ENCODE data around the gene METRNL.

METRNL gene

GRCh38 chr17:83081684-83082201, 2.3 kb downstream of the METRNL start:
- peak; percentile 42 for DNase-seq

DNA sequence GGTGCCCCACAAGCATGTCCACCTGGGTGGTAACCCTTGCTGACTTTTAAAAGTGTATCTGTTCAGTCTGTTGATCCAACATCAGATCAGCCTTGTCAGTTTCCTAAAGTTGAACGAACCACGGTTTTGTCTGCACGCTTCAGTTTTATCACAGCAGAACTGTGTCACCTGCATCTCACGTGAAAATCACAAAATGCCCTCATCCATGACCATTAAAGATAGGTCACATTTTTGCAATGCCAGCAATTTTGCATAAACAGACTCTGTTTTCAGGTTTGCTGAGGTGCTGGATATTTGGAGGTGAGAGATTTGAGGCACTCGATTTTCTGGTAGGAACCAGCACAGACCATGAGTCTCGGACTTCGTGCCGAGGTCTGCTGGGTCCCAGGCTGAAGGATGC, 3.0 kb downstream of the METRNL start:
- no peak for DNase-seq

- no peak for DNase-seq
Measured at GRCh38 chr17:83082909-83083367, 3.5 kb downstream of the METRNL start.

- peak; percentile 54 for DNase-seq
Measured at GRCh38 chr17:83083368-83084201, 4.2 kb downstream of the METRNL start.

DNA sequence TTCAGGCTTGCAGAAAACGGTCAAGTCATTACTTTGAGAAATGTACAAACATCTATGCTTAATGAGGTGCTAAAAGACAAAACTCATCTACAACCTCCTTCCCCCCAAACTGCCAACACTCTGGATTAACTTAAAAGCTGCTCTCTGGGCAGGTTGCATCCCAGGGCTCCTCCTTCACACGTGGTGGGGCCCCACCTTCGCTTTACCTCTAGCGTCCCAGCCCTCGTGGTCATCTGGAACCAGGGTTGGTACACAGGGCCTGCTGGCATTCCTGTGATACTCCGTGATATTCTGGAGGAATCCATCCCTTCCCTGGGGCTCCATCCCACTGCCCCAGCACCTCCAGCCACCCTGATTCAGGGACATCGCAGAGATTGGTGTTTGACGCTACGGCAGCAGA, 4.8 kb downstream of the METRNL start:
- DNase-seq = no peak

DNA sequence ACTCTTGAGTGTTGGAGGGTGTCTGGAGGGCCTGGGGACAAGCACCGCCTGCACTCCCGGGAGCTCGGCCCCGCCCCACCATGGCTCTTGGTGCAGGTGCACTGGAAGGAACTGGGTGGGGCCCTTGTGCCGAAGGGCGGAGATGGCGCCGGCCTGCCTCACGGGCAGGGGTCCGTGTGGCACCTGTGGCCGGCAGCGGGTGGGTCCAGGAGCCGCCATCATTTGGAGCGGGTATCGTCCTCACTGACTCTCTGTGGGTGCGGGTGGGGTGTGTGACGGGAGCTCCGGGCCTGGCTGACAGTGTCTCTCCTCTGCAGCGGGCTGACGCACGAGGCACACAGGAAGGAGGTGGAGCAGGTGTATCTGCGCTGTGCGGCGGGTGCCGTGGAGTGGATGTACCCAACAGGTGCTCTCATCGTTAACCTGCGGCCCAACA, 5.2 kb downstream of the METRNL start:
- no peak for DNase-seq

DNA sequence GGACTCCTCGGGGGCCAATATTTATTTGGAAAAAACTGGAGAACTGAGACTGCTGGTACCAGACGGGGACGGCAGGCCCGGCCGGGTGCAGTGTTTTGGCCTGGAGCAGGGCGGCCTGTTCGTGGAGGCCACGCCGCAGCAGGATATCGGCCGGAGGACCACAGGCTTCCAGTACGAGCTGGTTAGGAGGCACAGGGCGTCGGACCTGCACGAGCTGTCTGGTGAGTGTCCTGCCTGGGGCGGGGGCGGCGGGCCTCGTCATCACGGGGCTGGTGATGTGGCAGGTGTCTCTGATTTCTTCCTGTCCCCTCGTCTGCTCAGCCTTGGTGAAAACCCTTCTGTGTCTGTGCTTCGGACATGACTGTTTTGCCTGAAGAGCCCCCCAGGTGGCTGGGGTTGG, 5.7 kb downstream of the METRNL start:
- no peak for DNase-seq

DNA sequence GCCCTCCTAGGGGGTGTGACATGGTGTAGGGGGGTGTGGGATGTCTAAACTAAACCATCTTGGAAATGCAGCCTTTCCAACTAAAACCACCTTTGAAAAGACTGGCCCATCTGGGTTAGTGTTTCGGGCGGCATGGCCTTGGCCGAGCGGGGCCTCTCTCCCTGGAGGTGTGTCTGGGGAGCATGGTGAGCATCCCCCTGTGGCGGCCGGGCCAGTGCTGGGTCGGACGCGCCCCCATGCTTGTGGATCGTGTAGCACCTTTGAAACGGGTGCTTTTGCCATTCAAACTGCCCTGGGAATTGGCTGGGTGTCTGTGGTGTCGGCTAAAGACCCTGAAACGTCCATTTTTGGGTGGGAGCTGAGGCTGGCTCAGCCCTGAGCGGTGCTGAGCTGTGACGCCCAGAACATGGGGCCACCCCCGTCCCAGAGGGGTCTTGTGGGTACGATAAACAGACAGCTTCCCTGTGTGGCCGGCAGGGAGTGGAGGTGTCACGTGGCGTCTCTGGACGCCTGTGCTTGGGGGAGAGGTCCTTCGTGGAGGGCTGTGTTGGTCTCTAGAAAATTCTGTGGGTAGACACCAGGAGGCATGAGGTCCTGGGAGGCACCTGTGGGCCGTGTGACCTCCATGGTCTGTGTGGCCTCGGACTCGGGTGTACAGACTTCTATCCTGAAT, 6.3 kb downstream of the METRNL start:
- no peak for DNase-seq

DNA sequence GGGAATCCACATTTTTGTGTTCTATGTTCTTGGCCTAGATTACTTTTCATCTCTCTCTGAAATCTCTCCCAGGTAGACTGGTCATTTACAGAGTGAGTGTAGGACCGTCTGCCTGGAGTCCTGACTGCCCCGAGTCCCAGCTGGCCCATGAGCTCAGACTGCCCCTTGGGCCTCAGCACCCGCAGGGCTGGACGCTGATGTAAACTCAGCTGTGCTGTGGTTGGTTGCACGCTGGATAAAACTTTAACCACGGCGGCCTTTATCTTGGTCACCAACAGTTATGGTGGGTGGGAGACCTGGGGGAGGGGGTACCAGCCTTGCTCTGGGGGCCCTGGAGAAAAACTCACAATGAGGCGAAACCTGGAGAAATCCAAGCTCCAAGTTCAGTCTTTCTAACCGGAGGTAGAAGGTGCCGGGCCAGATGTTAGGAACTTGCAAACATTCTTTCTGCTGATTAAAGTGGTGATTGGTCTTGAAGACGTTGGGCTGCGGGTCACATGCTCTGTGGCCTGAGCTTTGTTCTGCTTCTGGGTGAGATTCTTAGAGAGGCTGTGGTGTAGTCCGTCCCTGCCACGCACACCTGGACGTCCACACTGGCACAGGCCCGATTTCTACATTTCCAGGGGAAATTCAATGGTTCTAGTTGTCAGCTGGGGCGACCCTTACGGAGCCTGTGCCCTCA, 6.9 kb downstream of the METRNL start:
- DNase-seq = no peak

DNA sequence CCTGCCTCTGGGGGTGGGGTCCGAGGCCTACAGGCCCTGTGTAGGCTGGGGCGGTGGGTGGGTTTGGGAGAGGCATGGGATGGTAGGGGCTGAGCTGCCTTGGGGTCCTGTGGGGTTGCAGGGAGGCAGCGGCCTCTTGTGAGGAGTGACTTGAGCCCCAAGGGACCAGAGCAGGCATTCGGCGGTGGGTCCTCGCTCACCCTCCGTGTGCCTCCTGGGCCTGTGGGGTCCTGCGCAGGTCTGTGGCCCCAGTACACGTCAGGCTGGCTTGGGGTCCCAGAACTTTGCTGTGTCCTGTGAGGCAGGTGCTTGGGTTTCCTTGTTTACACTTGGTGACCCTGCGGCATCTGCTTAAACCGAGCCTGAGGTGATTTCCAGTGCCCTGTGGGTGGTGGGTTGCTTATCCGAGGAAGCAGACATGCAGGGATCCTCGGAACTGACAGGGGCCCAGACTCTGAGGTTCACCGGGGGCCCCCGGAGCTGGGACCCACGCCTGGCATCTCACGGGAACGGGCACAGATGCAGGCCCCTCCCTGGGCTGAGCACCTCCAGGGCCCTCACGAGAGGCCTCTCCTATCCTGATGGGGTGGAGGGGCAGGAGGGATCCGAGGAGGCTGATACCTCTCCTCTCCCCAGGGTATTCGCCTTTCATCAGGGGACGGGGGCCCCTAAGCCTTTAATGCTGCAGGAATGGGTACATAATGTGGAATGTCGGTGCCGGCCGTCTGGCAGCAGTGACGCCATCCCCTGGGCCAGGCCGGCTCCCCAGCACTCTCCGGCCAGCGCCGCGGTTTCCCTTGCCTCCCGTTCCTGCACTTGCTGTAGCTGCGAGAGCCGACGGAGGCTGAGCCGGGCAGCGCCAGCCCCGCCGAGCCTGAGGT, 7.7 kb downstream of the METRNL start:
- DNase-seq = no peak

DNA sequence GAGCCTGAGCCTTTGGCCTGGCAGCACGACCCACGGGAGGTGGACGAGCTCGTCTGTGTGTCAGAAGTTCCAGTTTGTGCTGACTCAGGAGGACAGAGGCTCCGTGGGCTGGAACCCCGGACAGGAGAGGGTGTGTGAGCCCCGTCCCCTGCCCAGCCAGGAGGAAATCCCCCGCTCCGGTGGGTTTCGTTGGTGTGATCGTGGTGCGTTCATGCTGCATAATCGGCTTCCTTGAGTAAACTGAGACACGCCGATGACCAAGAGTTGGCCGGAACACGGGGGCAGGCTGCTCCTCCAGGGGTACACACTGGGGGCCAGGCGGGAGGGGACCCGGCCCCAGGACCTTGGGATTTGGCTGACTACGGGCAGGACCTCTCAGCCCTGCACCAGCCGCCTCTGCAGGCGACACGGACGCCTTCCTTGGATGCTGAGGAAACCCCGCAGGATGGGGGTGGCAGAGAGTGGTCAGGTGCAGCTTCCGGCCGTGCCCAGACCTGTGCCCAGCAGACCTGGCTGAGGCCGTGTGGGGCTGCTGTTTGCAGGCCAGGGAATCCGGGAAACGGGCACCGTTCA, 8.5 kb downstream of the METRNL start:
- DNase-seq = no peak

- no peak for DNase-seq
Measured at GRCh38 chr17:83088451-83088850, 9.0 kb downstream of the METRNL start.

- no peak for DNase-seq
Measured at GRCh38 chr17:83088909-83089308, 9.5 kb downstream of the METRNL start.

DNA sequence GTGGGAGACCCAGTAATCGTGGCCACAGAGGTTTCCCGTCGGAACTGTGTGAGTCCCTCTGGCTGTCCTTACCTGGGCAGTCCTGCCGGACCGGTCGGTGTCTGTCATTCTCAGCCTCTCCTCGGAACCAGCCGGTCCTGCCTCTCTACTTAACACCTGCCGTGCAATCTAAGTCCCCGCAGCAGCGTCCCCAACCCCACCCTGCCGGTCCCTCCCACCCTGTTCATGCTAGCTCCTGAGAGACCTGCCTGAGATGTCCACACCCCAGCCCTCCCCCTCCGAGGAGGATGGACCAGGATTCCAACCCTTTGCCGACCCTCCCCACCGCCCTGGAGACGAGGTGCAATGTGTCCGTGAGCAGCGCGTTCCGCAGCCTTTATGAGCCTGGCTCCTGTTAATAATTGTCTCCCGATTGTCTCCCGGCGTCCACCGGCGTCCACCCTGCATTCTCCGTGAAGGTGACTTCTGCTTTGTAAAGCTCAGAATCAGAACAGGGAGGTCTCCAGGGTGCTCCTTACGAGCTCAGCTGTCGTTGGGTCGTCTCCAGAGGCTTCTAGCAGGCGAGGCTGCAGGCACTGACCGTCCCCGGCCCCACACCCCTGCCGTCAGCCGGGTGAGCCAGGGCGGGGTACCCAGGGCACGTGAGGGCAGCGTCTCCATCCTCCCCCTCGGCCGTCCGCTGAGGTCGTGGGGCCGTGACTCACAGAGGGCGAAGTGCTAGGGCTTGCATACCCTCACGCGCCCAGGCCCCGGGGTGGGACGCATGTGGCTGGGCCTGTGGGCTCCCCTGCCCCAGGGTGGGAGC, 10.1 kb downstream of the METRNL start:
- no peak for DNase-seq

GRCh38 chr17:83090444-83091256, 11.2 kb downstream of the METRNL start:
- DNase-seq = no peak

GRCh38 chr17:83091257-83092141, 12.1 kb downstream of the METRNL start:
- DNase-seq = no peak

- DNase-seq = no peak
Measured at GRCh38 chr17:83092186-83092585, 12.8 kb downstream of the METRNL start.

GRCh38 chr17:83092931-83093330, 13.5 kb downstream of the METRNL start:
- no peak for DNase-seq

- DNase-seq = no peak
Measured at GRCh38 chr17:83093506-83093905, 14.1 kb downstream of the METRNL start.
